Heart left ventricle (tissue), 13 donors: ENCODE data around the gene ZDBF2.

ENCODE experiments used
- CTCF ChIP-seq, 12 donors: fragments of 200-600 bp; sonication (generic) in 4 of 12; IDR thresholded peaks; one replicate each; pipeline versions ENCODE4 v1.5.0 to v1.8.0; 2018 to 2022; ENCODE audit warnings: antibody characterized with exemption in 12 of 12, mild to moderate bottlenecking in 5 of 12
- POLR2A ChIP-seq, 2 donors: fragments of 450-650 bp; IDR thresholded peaks; one replicate each; pipeline ENCODE4 v1.6.1; 2017; ENCODE audit warnings: antibody characterized with exemption in 2 of 2, mild to moderate bottlenecking in 2 of 2, moderate library complexity in 2 of 2
- donor health status: ischemic (EF 13 %, LVEDD 7.1; RV severe dilation, severe dysfunction).
- donor health status: DM: no; HTN: yes; CAD: no.
- donor health status: DM: no; HTN: no; CAD: no.
- donor health status: ischemic (EF 25% LVEDD 6.9; RV normal size, moderate dysfunction).
- donor health status: ischemic (EF 25% LVEDD 5.7; RV mildly dilated, moderate dysfunction).
- donor health status: ischemic (EF 35%, LVEDD 5.7; RV mildly dilated, moderate dysfunction).
- donor health status: nonischemic (EF 11% LVEDD 7.7; RV severe dilation, severe dysfunction).
- donor health status: DM: yes; HTN: yes; CAD: no.
- donor health status: PGD.
- donor health status: ischemic (EF 29% LVEDD 5.4; RV normal size, mild dysfunction).
- donor health status: nonischemic (EF 23%, LVEDD 6.1; RV moderate dilation, normal function).

DNA sequence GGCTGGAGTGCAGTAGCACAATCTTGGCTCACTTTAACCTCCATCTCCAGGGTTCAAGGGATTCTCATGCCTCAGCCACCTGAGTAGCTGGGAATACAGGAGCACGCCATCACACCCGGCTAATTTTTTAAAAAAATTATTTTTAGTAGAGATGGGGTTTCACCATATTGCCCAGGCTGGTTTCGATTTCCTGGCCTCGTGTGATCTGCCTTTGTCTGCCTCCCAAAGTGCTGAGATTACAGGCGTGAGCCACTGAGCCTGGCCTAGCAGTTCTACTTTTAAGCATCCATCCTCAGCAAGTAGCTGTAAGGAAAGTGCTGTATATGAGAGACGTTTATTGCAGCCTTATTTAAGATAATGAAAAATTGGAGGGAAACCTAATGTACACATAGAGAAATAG is 79.7 kb downstream of the ZDBF2 start:
- TF ChIP-seq CTCF (IDR thresholded peaks at IDR 0.05): no peak
- TF ChIP-seq POLR2A (IDR thresholded peaks at IDR 0.05): no peak
